MM.1S (cell line): ENCODE measurements around the gene SNX1.

Experiments
- DNase-seq: peaks from one replicate; pipeline ENCODE4 v3.0.0-alpha.2; 2015
- H2AFZ ChIP-seq: fragments of 300-600 bp; sonication (generic); 2 replicates; pipeline ENCODE4 v1.6.0; 2016; ENCODE audit warnings: antibody characterized with exemption, low read length
- H3F3A ChIP-seq: fragments of 300-600 bp; sonication (generic); 2 replicates; pipeline ENCODE4 v1.6.1; 2016; ENCODE audit warnings: mild to moderate bottlenecking, antibody characterized with exemption, low read length, moderate library complexity, mixed read lengths; ENCODE audit not compliant: insufficient read depth
- H3K27ac ChIP-seq: fragments of 300-600 bp; sonication (generic); 2 replicates; pipeline ENCODE4 v1.5.1; 2016; ENCODE audit warnings: mild to moderate bottlenecking, low read length
- H3K27me3 ChIP-seq: fragments of 300-600 bp; sonication (generic); replicated peaks from 2 replicates; pipeline ENCODE4 v1.6.0; 2016; ENCODE audit warnings: low read length; ENCODE audit not compliant: insufficient read depth
- H3K36me3 ChIP-seq: fragments of 300-600 bp; sonication (generic); replicated peaks from 2 replicates; pipeline ENCODE4 v1.6.1; 2016; ENCODE audit warnings: mild to moderate bottlenecking, low read length, mixed read lengths; ENCODE audit not compliant: insufficient read depth
- H3K4me1 ChIP-seq: fragments of 300-600 bp; sonication (generic); 2 replicates; pipeline ENCODE4 v1.6.1; 2016; ENCODE audit warnings: low read length, mixed read lengths
- H3K4me2 ChIP-seq: fragments of 300-600 bp; sonication (generic); 2 replicates; pipeline ENCODE4 v1.6.0; 2016; ENCODE audit warnings: low read depth, low read length
- H3K4me3 ChIP-seq: fragments of 300-600 bp; sonication (generic); 2 replicates; pipeline ENCODE4 v1.5.1; 2016; ENCODE audit warnings: low read length, mixed read lengths
- H3K79me2 ChIP-seq: fragments of 300-600 bp; sonication (generic); 2 replicates; pipeline ENCODE4 v1.6.1; 2016; ENCODE audit warnings: mixed run types, low read length, mixed read lengths
- H3K9ac ChIP-seq: fragments of 300-600 bp; sonication (generic); 2 replicates; pipeline ENCODE4 v1.6.1; 2016; ENCODE audit warnings: low read length, mixed read lengths
- H3K9me2 ChIP-seq: fragments of 300-600 bp; sonication (generic); replicated peaks from 2 replicates; pipeline ENCODE4 v1.6.1; 2016; ENCODE audit warnings: mild to moderate bottlenecking, low read length, mixed read lengths; ENCODE audit not compliant: insufficient read depth
- H3K9me3 ChIP-seq: fragments of 300-600 bp; sonication (generic); replicated peaks from 2 replicates; pipeline ENCODE4 v1.6.1; 2016; ENCODE audit warnings: mild to moderate bottlenecking, low read length, mixed read lengths; ENCODE audit not compliant: insufficient read depth
- H4K20me1 ChIP-seq: fragments of 300-600 bp; sonication (generic); 2 replicates; pipeline ENCODE4 v1.6.1; 2016; ENCODE audit warnings: mild to moderate bottlenecking, low read length, moderate library complexity, mixed read lengths; ENCODE audit not compliant: insufficient read depth
- CTCF ChIP-seq: fragments of 300-600 bp; sonication (generic); IDR thresholded peaks from 2 replicates; pipeline ENCODE4 v1.5.1; 2016; ENCODE audit warnings: antibody characterized with exemption, low read length, mixed read lengths
- EZH2 ChIP-seq: fragments of 300-600 bp; sonication (generic); optimal IDR thresholded peaks from 2 replicates; pipeline ENCODE3; 2017; ENCODE audit warnings: low read depth, mild to moderate bottlenecking, antibody characterized with exemption, low read length, mixed read lengths
- EZH2phosphoT487 ChIP-seq: fragments of 300-600 bp; sonication (generic); IDR thresholded peaks from 2 replicates; pipeline ENCODE4 v1.6.1; 2018; ENCODE audit warnings: antibody characterized with exemption, low read length

The SNX1 gene

GRCh38 chr15:64110950-64111678 lies 15.3 kb downstream of the SNX1 start:
- Histone ChIP-seq H2AFZ (no peak overlapping the region), H3K36me3 (0 out of 2 replicates have a peak, but pooled peaks cover 4% of the 10 kb centered on the region), H3K9me3 (no peaks in the 10 kb centered on the region), H3K79me2 (peaks cover 73% of the 10 kb centered on the region), H3K4me3 (no peak overlapping the region), H3K4me1 (peaks cover 11% of the 10 kb centered on the region), H3F3A (no peaks in the 10 kb centered on the region), H3K9ac (no peak overlapping the region), H3K27ac (no peak overlapping the region), H3K27me3 (no peaks in the 10 kb centered on the region), H4K20me1 (peaks cover 10% of the 10 kb centered on the region; the same call in 1 of the 2 replicates), H3K4me2 (no peak overlapping the region), H3K9me2 (no peaks in the 10 kb centered on the region)
- TF ChIP-seq CTCF = no peak
- TF ChIP-seq EZH2 = no peak
- no peak for TF ChIP-seq EZH2phosphoT487
- no peak for DNase-seq

- Histone ChIP-seq H3K79me2 (peaks cover 67% of the 10 kb centered on the region), H3K4me2 (no peak overlapping the region), H3K9ac (no peak overlapping the region), H3K4me1 (peaks cover 11% of the 10 kb centered on the region), H3K27ac (no peak overlapping the region), H3K9me2 (no peaks in the 10 kb centered on the region), H2AFZ (no peak overlapping the region), H3K4me3 (no peak overlapping the region), H3K36me3 (0 out of 2 replicates have a peak, but pooled peaks cover 4% of the 10 kb centered on the region), H3F3A (no peaks in the 10 kb centered on the region), H3K9me3 (no peaks in the 10 kb centered on the region), H3K27me3 (no peaks in the 10 kb centered on the region), H4K20me1 (peaks cover 5% of the 10 kb centered on the region; the same call in 1 of the 2 replicates)
- DNase-seq = no peak
- TF ChIP-seq CTCF (no peak), EZH2 (no peak), EZH2phosphoT487 (no peak)
Observed at GRCh38 chr15:64111679-64112050, 15.9 kb downstream of the SNX1 start.

DNA sequence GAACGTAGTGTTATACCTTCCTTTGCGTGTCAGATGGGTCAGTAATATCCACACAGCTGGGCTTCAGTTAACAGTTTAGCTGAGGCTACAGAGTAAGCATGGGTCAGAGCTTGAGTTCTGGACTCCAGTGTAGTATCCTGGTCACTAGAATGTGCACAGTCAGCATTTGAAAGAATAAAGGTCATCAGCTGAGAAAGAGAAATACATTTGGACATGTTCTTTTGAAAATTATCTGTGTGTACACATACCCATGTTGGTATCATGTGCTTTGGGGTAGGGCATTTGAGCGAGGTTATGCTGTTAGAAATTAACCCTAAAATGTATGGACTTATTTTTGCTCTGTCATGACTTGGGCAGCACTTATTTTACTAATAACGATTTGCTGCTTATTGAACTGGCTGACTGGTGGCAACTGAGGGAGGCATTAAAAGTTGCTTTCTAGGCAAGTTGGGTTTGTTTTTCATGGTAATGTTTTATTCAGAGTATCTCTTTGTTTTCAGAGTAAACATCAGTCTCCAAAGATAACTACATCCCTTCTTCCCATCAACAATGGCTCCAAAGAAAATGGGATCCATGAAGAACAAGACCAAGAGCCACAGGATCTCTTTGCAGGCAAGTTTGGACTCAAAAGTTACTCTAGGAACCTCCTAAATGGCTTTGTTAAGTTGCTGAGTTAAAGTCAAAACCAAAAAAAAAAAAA lies 16.4 kb downstream of the SNX1 start:
- Histone ChIP-seq H3K4me1 (peaks cover 11% of the 10 kb centered on the region), H3K4me2 (no peak overlapping the region), H3K36me3 (0 out of 2 replicates have a peak, but pooled peaks cover 4% of the 10 kb centered on the region), H3K4me3 (no peak overlapping the region), H3K79me2 (peaks cover 61% of the 10 kb centered on the region), H3K9me3 (no peaks in the 10 kb centered on the region), H3K9me2 (no peaks in the 10 kb centered on the region), H4K20me1 (peaks cover 5% of the 10 kb centered on the region; the same call in 1 of the 2 replicates), H3F3A (no peaks in the 10 kb centered on the region), H3K27me3 (no peaks in the 10 kb centered on the region), H2AFZ (no peak overlapping the region), H3K9ac (no peak overlapping the region), H3K27ac (no peak overlapping the region)
- DNase-seq = no peak
- TF ChIP-seq EZH2phosphoT487 (no peak), EZH2 (no peak)
